Umbilical cord (tissue), 2 donors: ENCODE data around the gene CYB5R3. TPM values are rescaled to one million over a fixed set of nuclear protein-coding genes. Genes with fewer than 3 reads are reported as not detected.
A peak's percentile ranks its signal among the peaks of the same experiment; 100 is the strongest.
"Not testable (repeated sequence)": the region's sequence is repeated elsewhere in the genome, so short reads cannot be mapped to it uniquely, and the experiment has no call there.

ENCODE experiments used
- DNase-seq: peaks from one replicate; pipeline ENCODE4 v3.0.0-alpha.2; 2015; ENCODE audit warnings: low spot score
- total RNA-seq: library from RNA; depleted of rRNA; stranded (reverse); fragments of >200 nt; gene quantifications from one replicate; pipeline ENCODE4 v1.2.3, GENCODE V29; 2014; ENCODE audit warnings: low replicate concordance; ENCODE audit not compliant: insufficient read depth

Gene CYB5R3
- total RNA-seq, 1 donor from 2014 or later = 43.8 TPM

- no peak for DNase-seq
Measured at GRCh38 chr22:42678894-42679293, 29.7 kb upstream of the CYB5R3 start.

GRCh38 chr22:42677936-42678335 is 28.7 kb upstream of the CYB5R3 start:
- DNase-seq = not testable (repeated sequence)

GRCh38 chr22:42676059-42676607 is 26.9 kb upstream of the CYB5R3 start:
- DNase-seq = no peak

GRCh38 chr22:42673898-42674401 is 24.8 kb upstream of the CYB5R3 start:
- DNase-seq = no peak

GRCh38 chr22:42673071-42673470 is 23.9 kb upstream of the CYB5R3 start:
- DNase-seq = not testable (repeated sequence)

GRCh38 chr22:42670921-42671709 is 21.9 kb upstream of the CYB5R3 start:
- no peak for DNase-seq

- DNase-seq = no peak
Measured at GRCh38 chr22:42670046-42670445, 20.9 kb upstream of the CYB5R3 start.

GRCh38 chr22:42666393-42666792 is 17.2 kb upstream of the CYB5R3 start:
- not testable (repeated sequence) for DNase-seq

- DNase-seq = no peak
Measured at GRCh38 chr22:42664976-42665831, 16.0 kb upstream of the CYB5R3 start.

GRCh38 chr22:42661985-42662831 is 13.0 kb upstream of the CYB5R3 start:
- peak; percentile 79 for DNase-seq

GRCh38 chr22:42656578-42656977 is 7.4 kb upstream of the CYB5R3 start:
- DNase-seq = no peak

GRCh38 chr22:42655693-42656092 is 6.5 kb upstream of the CYB5R3 start:
- no peak for DNase-seq

GRCh38 chr22:42654436-42655073 is 5.4 kb upstream of the CYB5R3 start:
- peak; percentile 65 for DNase-seq

GRCh38 chr22:42653999-42654398 is 4.8 kb upstream of the CYB5R3 start:
- no peak for DNase-seq

GRCh38 chr22:42651134-42651533 is 1.9 kb upstream of the CYB5R3 start:
- DNase-seq = no peak

- DNase-seq = peak; percentile 38
Measured at GRCh38 chr22:42648368-42649245, 585 bp downstream of the CYB5R3 start.

GRCh38 chr22:42648017-42648367 is 1.2 kb downstream of the CYB5R3 start:
- no peak for DNase-seq

- DNase-seq = peak; percentile 43
Measured at GRCh38 chr22:42646569-42647525, 2.3 kb downstream of the CYB5R3 start.
